PC-9 (cell line): ENCODE data around the gene CD8B. TPM values are rescaled to one million over a fixed set of nuclear protein-coding genes. Genes with fewer than 3 reads are reported as not detected.
A peak's percentile ranks its signal among the peaks of the same experiment; 100 is the strongest.

Source experiments
- BruUV-seq: library from RNA; stranded (reverse); fragments of 400-500 nt; replicated peaks from 2 replicates; lab custom pipeline; 2021; lab: Mats Ljungman, UMichigan
- CTCF ChIA-PET: fragments of 300-600 bp; sonication (Branson Sonifier 250); formaldehyde crosslinking; loops from one replicate; lab custom pipeline; 2022; ENCODE audit warnings: antibody characterized with exemption; lab: Charles Lee
- POLR2A ChIA-PET: fragments of 300-600 bp; sonication (Branson Sonifier 250); formaldehyde crosslinking; loops from one replicate; lab custom pipeline; 2022; ENCODE audit warnings: antibody characterized with exemption; ENCODE audit not compliant: unreplicated experiment; lab: Charles Lee
- DNase-seq, 2 experiments: peaks; one replicate each; pipeline versions ENCODE4 v3.0.0 to v3.0.0-alpha.2; 2015 to 2022; ENCODE audit warnings: mixed read lengths in 1 of 2
- H2AFZ ChIP-seq: fragments of 200-600 bp; sonication (generic); 2 replicates; pipeline ENCODE4 v1.8.1; 2017; ENCODE audit warnings: antibody characterized with exemption
- H3F3A ChIP-seq: fragments of 200-600 bp; sonication (generic); 2 replicates; pipeline ENCODE4 v1.8.1; 2017; ENCODE audit warnings: antibody characterized with exemption, mild to moderate bottlenecking, low read depth; ENCODE audit not compliant: insufficient read depth
- H3K27ac ChIP-seq: fragments of 200-600 bp; sonication (generic); 2 replicates; pipeline ENCODE4 v1.6.1; 2016; ENCODE audit warnings: mixed run types
- H3K27me3 ChIP-seq: fragments of 200-600 bp; sonication (generic); 2 replicates; pipeline ENCODE4 v1.6.1; 2016; ENCODE audit warnings: low read depth, mixed run types; ENCODE audit not compliant: insufficient read depth
- H3K36me3 ChIP-seq: fragments of 200-600 bp; sonication (generic); 2 replicates; pipeline ENCODE4 v1.6.1; 2016; ENCODE audit warnings: low read depth, mixed run types
- H3K4me1 ChIP-seq: fragments of 200-600 bp; sonication (generic); replicated peaks from 2 replicates; pipeline ENCODE4 v1.6.1; 2016; ENCODE audit warnings: mixed run types; ENCODE audit not compliant: insufficient read depth
- H3K4me2 ChIP-seq: fragments of 200-600 bp; sonication (generic); 2 replicates; pipeline ENCODE4 v1.6.1; 2017; ENCODE audit warnings: mixed run types
- H3K4me3 ChIP-seq: fragments of 200-600 bp; sonication (generic); 2 replicates; pipeline ENCODE4 v1.6.1; 2016; ENCODE audit warnings: mixed run types
- H3K79me2 ChIP-seq: fragments of 200-600 bp; sonication (generic); 2 replicates; pipeline ENCODE4 v1.6.1; 2017; ENCODE audit warnings: low read depth, mixed run types
- H3K9me2 ChIP-seq: fragments of 200-600 bp; sonication (generic); 2 replicates; pipeline ENCODE4 v1.8.1; 2017; ENCODE audit warnings: mild to moderate bottlenecking; ENCODE audit not compliant: insufficient read depth
- H3K9me3 ChIP-seq: fragments of 200-600 bp; sonication (generic); 2 replicates; pipeline ENCODE4 v1.8.1; 2016; ENCODE audit warnings: low read depth; ENCODE audit not compliant: insufficient read depth
- H4K20me1 ChIP-seq: fragments of 200-600 bp; sonication (generic); 2 replicates; pipeline ENCODE4 v1.8.1; 2017; ENCODE audit not compliant: insufficient read depth
- EZH2 ChIP-seq: fragments of 200-600 bp; sonication (generic); IDR thresholded peaks from 2 replicates; pipeline ENCODE4 v1.8.0; 2017; ENCODE audit warnings: antibody characterized with exemption, low read depth
- intact Hi-C: fragments of 100-400 bp; cut with micrococcal nuclease; formaldehyde crosslinking; loops from one replicate; pipeline ENCODE4 v1.10.0; 2022; ENCODE audit not compliant: unreplicated experiment
- total RNA-seq: library from RNA; stranded (reverse); gene quantifications from 2 replicates; pipeline ENCODE4 v1.2.3, GENCODE V29; 2021
- TF ChIP-seq, protein P1 (sequence below): fragments of 200-600 bp; sonication (generic); conservative IDR thresholded peaks from 2 replicates; pipeline ENCODE4 v1.6.1; 2017; ENCODE audit warnings: mixed run types, antibody characterized with exemption, mild to moderate bottlenecking, moderate library complexity

Gene CD8B
- total RNA-seq, 1 experiment from 2014 or later: not detected

DNA sequence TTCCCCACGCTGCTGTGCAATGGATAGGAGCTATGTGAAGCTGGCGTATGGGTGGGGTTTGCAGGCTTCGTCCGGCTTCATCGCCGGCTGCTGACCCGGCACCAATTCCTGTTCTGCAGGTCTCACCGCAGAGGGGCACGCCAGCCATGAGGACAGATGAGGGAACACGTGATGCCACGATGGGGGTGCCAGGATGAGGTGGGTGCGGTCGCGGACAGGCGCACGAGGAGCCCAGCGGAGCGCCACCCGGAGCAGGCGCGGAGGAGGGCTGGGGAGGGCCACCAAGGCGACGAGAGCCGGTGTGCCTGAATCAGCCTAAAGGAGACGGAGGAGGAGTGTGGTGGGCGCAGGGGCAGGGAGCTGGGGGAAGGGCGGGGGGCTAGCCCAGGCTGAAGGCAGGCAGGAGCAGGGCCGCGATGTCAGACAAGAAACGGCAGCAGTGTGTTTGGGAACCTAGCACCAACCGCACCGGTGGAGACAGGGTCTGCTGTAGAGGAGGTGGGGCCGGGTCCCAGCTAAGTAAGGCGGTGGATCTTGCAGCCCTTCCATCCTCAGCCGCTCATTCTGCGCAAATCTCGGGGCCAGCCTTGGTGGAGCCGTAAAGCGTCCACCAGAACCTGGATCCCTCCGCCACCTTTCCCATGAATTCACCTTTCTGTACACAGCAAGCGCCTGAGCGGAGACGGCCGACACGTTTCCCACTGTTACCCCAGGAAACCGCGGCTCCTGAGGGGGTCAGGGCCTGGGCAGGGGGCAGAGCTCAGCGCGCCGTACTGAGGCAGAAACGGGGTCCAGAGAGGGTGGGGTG lies 54.0 kb downstream of the CD8B start:
- intact Hi-C loops: loop anchor here (5.0 kb wide), 1 partner anchor 1250 kb away; the partner anchor contains the start of gene KRCC1
- Histone ChIP-seq H3K36me3 (no peaks in the 10 kb centered on the region), H3K4me3 (peak overlapping the region; percentile 71), H3F3A (no peaks in the 10 kb centered on the region), H3K27ac (no peak overlapping the region), H3K4me2 (peak overlapping the region; percentile 100), H2AFZ (peak overlapping the region; percentile 95), H3K4me1 (peaks cover 7% of the 10 kb centered on the region; the same call in 1 of the 2 replicates), H3K79me2 (no peaks in the 10 kb centered on the region), H3K9me2 (no peaks in the 10 kb centered on the region), H3K27me3 (no peaks in the 10 kb centered on the region), H3K9me3 (no peaks in the 10 kb centered on the region), H4K20me1 (no peaks in the 10 kb centered on the region)
- no TSS peak for BruUV-seq
- POLR2A ChIA-PET: interaction anchor here (0.5 kb wide), 1 partner anchor 245 kb away, joined by 4 read pairs; no protein-coding TSS in a partner anchor
- CTCF ChIA-PET: interaction anchor here (0.6 to 0.9 kb wide), 3 partner anchors 21 to 294 kb away, joined by 3 to 8 read pairs (median 3); no protein-coding TSS in a partner anchor
- TF ChIP-seq EZH2: no peak
- TF ChIP-seq, protein P1, sequence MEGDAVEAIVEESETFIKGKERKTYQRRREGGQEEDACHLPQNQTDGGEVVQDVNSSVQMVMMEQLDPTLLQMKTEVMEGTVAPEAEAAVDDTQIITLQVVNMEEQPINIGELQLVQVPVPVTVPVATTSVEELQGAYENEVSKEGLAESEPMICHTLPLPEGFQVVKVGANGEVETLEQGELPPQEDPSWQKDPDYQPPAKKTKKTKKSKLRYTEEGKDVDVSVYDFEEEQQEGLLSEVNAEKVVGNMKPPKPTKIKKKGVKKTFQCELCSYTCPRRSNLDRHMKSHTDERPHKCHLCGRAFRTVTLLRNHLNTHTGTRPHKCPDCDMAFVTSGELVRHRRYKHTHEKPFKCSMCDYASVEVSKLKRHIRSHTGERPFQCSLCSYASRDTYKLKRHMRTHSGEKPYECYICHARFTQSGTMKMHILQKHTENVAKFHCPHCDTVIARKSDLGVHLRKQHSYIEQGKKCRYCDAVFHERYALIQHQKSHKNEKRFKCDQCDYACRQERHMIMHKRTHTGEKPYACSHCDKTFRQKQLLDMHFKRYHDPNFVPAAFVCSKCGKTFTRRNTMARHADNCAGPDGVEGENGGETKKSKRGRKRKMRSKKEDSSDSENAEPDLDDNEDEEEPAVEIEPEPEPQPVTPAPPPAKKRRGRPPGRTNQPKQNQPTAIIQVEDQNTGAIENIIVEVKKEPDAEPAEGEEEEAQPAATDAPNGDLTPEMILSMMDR: no peak
- peak; percentile 76 to 77 for DNase-seq

DNA sequence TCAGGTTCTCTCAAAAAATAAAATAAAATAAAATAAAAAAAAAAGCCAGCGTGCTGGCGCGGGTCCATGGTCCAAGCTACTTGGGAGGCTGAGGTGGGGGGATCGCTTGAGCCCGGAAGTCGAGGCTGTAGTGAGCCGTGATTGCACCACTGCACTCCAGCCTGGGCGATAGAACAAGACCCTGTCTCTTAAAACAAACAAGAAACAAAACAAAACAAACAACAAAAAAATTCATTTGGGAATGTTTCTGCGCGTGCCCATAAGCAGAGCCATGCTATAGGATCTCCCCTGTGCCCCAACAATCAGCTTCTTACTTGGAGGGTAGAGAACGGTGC lies 54.6 kb downstream of the CD8B start:
- Histone ChIP-seq H3K4me2 (peak overlapping the region; percentile 100), H3K4me3 (peak overlapping the region; percentile 71; the same call in 1 of the 2 replicates), H3K27me3 (no peaks in the 10 kb centered on the region), H2AFZ (peak overlapping the region; percentile 95), H3F3A (no peaks in the 10 kb centered on the region), H3K9me2 (no peaks in the 10 kb centered on the region), H3K4me1 (peaks cover 7% of the 10 kb centered on the region; the same call in 1 of the 2 replicates), H3K36me3 (no peaks in the 10 kb centered on the region), H3K27ac (no peak overlapping the region), H4K20me1 (no peaks in the 10 kb centered on the region), H3K79me2 (no peaks in the 10 kb centered on the region), H3K9me3 (no peaks in the 10 kb centered on the region)
- intact Hi-C loops: loop anchor here (5.0 kb wide), 1 partner anchor 1250 kb away; the partner anchor contains the start of gene KRCC1
- POLR2A ChIA-PET: no interaction called here
- CTCF ChIA-PET: interaction anchor here (0.6 to 0.9 kb wide), 2 partner anchors 20 to 30 kb away, joined by 3 read pairs; no protein-coding TSS in a partner anchor
- TF ChIP-seq EZH2: no peak
- TF ChIP-seq, protein P1: no peak
- no peak for DNase-seq
- BruUV-seq: no TSS peak

DNA sequence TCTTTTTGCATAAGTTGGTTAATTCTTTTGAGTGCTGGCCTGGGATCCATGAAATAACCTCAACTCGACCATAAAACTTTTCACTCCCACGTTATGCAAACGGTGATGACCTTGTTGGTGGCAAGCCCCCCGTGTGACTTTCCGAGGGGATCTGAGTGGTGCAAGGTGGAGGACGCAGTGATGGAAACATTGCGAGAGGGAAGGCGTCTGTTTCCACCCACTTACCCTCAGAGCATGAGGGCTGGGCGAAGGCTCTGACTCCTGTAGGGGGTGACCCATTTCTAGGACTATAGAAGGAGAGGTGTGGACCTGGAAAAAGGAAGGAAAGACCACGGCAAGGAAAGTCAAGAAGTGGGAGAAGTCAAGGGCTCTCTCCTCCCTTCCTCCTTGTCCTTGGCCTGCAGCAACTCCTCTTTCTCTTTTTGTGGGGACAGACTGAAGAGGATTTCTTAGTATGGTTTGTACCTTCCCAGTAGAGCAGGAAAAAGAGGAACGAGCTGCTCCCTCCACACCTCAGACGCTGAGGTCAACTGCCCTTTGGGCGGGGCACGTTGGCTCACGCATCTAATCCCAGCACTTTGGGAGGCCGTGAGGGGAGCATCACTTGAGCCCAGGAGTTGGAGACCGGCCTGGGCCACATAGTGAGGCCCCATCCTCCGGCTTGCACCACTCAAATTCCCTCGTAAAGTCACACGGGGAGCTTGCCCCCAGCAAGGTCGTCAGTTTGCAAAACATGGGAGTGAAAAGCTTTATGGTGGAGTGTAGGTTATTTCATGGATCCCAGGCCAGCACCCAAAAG lies 55.4 kb downstream of the CD8B start:
- no peaks in the 10 kb centered on the region for H3F3A ChIP-seq
- ChIA-PET POLR2A (no interaction called here), CTCF (interaction anchor here (0.9 kb wide), 1 partner anchor 29 kb away, joined by 3 read pairs; no protein-coding TSS in a partner anchor)
- no peak for TF ChIP-seq EZH2
- TF ChIP-seq, protein P1: no peak
- H3K9me2 ChIP-seq: no peaks in the 10 kb centered on the region
- H3K79me2 ChIP-seq: no peaks in the 10 kb centered on the region
- no peak overlapping the region for H3K27ac ChIP-seq
- BruUV-seq: no TSS peak
- peaks cover 7% of the 10 kb centered on the region; the same call in 1 of the 2 replicates for H3K4me1 ChIP-seq
- no peaks in the 10 kb centered on the region for H3K9me3 ChIP-seq
- H4K20me1 ChIP-seq: no peaks in the 10 kb centered on the region
- no peaks in the 10 kb centered on the region for H3K36me3 ChIP-seq
- peak overlapping the region; percentile 100 for H3K4me2 ChIP-seq
- H3K27me3 ChIP-seq: no peaks in the 10 kb centered on the region
- DNase-seq: no peak
- peak overlapping the region; percentile 71; the same call in 1 of the 2 replicates for H3K4me3 ChIP-seq
- intact Hi-C loops: loop anchor here (5.0 kb wide), 1 partner anchor 1251 kb away; the partner anchor contains the start of gene KRCC1
- H2AFZ ChIP-seq: no peak overlapping the region
